BLaER1 (cell line): ENCODE measurements around the gene PRKCQ.
A peak's percentile ranks its signal among the peaks of the same experiment; 100 is the strongest.

Experiments used
- H3K27ac ChIP-seq: shearing (Covaris generic); formaldehyde crosslinking; 2 replicates; pipeline ENCODE4 v1.8.1; 2022
- H3K27me3 ChIP-seq: shearing (Covaris generic); formaldehyde crosslinking; 2 replicates; pipeline ENCODE4 v1.8.1; 2022
- H3K36me3 ChIP-seq: shearing (Covaris generic); formaldehyde crosslinking; 2 replicates; pipeline ENCODE4 v1.8.1; 2022
- H3K4me1 ChIP-seq: shearing (Covaris generic); formaldehyde crosslinking; 2 replicates; pipeline ENCODE4 v1.8.1; 2022
- H3K4me2 ChIP-seq: shearing (Covaris generic); formaldehyde crosslinking; 2 replicates; pipeline ENCODE4 v1.8.1; 2022
- H3K4me3 ChIP-seq: shearing (Covaris generic); formaldehyde crosslinking; 2 replicates; pipeline ENCODE4 v1.8.1; 2022
- H3K9ac ChIP-seq: shearing (Covaris generic); formaldehyde crosslinking; 2 replicates; pipeline ENCODE4 v1.8.1; 2022
- H3K9me3 ChIP-seq: shearing (Covaris generic); formaldehyde crosslinking; 2 replicates; pipeline ENCODE4 v1.8.1; 2022
- H4K20me1 ChIP-seq: shearing (Covaris generic); formaldehyde crosslinking; 2 replicates; pipeline ENCODE4 v1.8.1; 2022
- Cebpa-rat ChIP-seq: shearing (Covaris generic); IDR thresholded peaks from 2 replicates; pipeline ENCODE4 v1.8.1; 2022

The PRKCQ gene

GRCh38 chr10:6562221-6562620 lies 17.9 kb downstream of the PRKCQ start:
- no peaks in the 10 kb centered on the region for H3K27me3 ChIP-seq
- no peak for TF ChIP-seq Cebpa-rat
- H3K4me2 ChIP-seq: no peak overlapping the region

GRCh38 chr10:6561552-6561951 lies 18.5 kb downstream of the PRKCQ start:
- no peak for TF ChIP-seq Cebpa-rat
- Histone ChIP-seq H3K4me2 (no peak overlapping the region), H3K9me3 (no peaks in the 10 kb centered on the region), H3K27ac (no peak overlapping the region), H3K9ac (no peak overlapping the region), H3K27me3 (no peaks in the 10 kb centered on the region), H3K4me3 (no peak overlapping the region), H3K4me1 (peaks cover 14% of the 10 kb centered on the region; the same call in 1 of the 2 replicates), H4K20me1 (peaks cover 5% of the 10 kb centered on the region; the same call in 1 of the 2 replicates), H3K36me3 (0 out of 2 replicates have a peak, but pooled peaks cover 4% of the 10 kb centered on the region)

More at GRCh38 chr10:6562221-6562620, 17.9 kb downstream of the PRKCQ start:
- Histone ChIP-seq H3K4me1 (peaks cover 14% of the 10 kb centered on the region; the same call in 1 of the 2 replicates), H3K4me3 (no peak overlapping the region), H3K36me3 (0 out of 2 replicates have a peak, but pooled peaks cover 4% of the 10 kb centered on the region), H3K9ac (no peak overlapping the region), H3K9me3 (no peaks in the 10 kb centered on the region), H4K20me1 (peaks cover 5% of the 10 kb centered on the region; the same call in 1 of the 2 replicates), H3K27ac (no peak overlapping the region)

- no peaks in the 10 kb centered on the region for H3K27me3 ChIP-seq
- H3K9ac ChIP-seq: no peak overlapping the region
- no peaks in the 10 kb centered on the region; the same call in 1 of the 2 replicates for H3K9me3 ChIP-seq
- H4K20me1 ChIP-seq: no peaks in the 10 kb centered on the region
- H3K27ac ChIP-seq: no peak overlapping the region
- no peak overlapping the region for H3K4me2 ChIP-seq
- H3K36me3 ChIP-seq: no peaks in the 10 kb centered on the region
- no peak for TF ChIP-seq Cebpa-rat
- 0 out of 2 replicates have a peak, but pooled peaks cover 10% of the 10 kb centered on the region for H3K4me1 ChIP-seq
- H3K4me3 ChIP-seq: no peak overlapping the region
Observed at GRCh38 chr10:6558759-6559461, 21.2 kb downstream of the PRKCQ start.

GRCh38 chr10:6558272-6558671 lies 21.8 kb downstream of the PRKCQ start:
- H3K9me3 ChIP-seq: no peaks in the 10 kb centered on the region; the same call in 1 of the 2 replicates
- H3K9ac ChIP-seq: no peak overlapping the region
- H4K20me1 ChIP-seq: no peaks in the 10 kb centered on the region
- H3K27me3 ChIP-seq: no peaks in the 10 kb centered on the region
- no peaks in the 10 kb centered on the region for H3K36me3 ChIP-seq
- no peak for TF ChIP-seq Cebpa-rat
- H3K27ac ChIP-seq: no peak overlapping the region
- no peak overlapping the region for H3K4me2 ChIP-seq
- no peak overlapping the region for H3K4me3 ChIP-seq
- H3K4me1 ChIP-seq: 0 out of 2 replicates have a peak, but pooled peaks cover 4% of the 10 kb centered on the region

GRCh38 chr10:6553937-6554336 lies 26.1 kb downstream of the PRKCQ start:
- Histone ChIP-seq H3K4me3 (no peak overlapping the region), H4K20me1 (no peaks in the 10 kb centered on the region), H3K4me1 (no peaks in the 10 kb centered on the region), H3K36me3 (no peaks in the 10 kb centered on the region), H3K27ac (no peak overlapping the region), H3K27me3 (no peaks in the 10 kb centered on the region), H3K4me2 (no peak overlapping the region), H3K9ac (no peak overlapping the region), H3K9me3 (peaks cover 13% of the 10 kb centered on the region; the same call in 1 of the 2 replicates)
- TF ChIP-seq Cebpa-rat: no peak

GRCh38 chr10:6543431-6544005 lies 36.6 kb downstream of the PRKCQ start:
- Histone ChIP-seq H4K20me1 (no peaks in the 10 kb centered on the region), H3K4me2 (peak overlapping the region; percentile 90), H3K4me1 (peaks cover 40% of the 10 kb centered on the region), H3K4me3 (peak overlapping the region; percentile 53), H3K27me3 (no peaks in the 10 kb centered on the region), H3K9ac (peak overlapping the region; percentile 70), H3K9me3 (no peaks in the 10 kb centered on the region), H3K36me3 (no peaks in the 10 kb centered on the region), H3K27ac (peak overlapping the region; percentile 84)
- no peak for TF ChIP-seq Cebpa-rat

- H3K27me3 ChIP-seq: no peaks in the 10 kb centered on the region
- no peaks in the 10 kb centered on the region for H4K20me1 ChIP-seq
- no peak for TF ChIP-seq Cebpa-rat
- H3K9me3 ChIP-seq: no peaks in the 10 kb centered on the region
- H3K4me1 ChIP-seq: peaks cover 44% of the 10 kb centered on the region
- H3K4me2 ChIP-seq: peak overlapping the region; percentile 90
- peak overlapping the region; percentile 70 for H3K9ac ChIP-seq
- H3K27ac ChIP-seq: peak overlapping the region; percentile 84
- peak overlapping the region; percentile 53 for H3K4me3 ChIP-seq
- no peaks in the 10 kb centered on the region for H3K36me3 ChIP-seq
Observed at GRCh38 chr10:6542999-6543430, 37.1 kb downstream of the PRKCQ start.

GRCh38 chr10:6539833-6540232 lies 40.2 kb downstream of the PRKCQ start:
- H3K9ac ChIP-seq: no peak overlapping the region
- no peak overlapping the region for H3K4me2 ChIP-seq
- H3K4me3 ChIP-seq: no peak overlapping the region
- no peaks in the 10 kb centered on the region for H3K9me3 ChIP-seq
- H3K27ac ChIP-seq: no peak overlapping the region
- H4K20me1 ChIP-seq: no peaks in the 10 kb centered on the region
- no peak for TF ChIP-seq Cebpa-rat
- peaks cover 5% of the 10 kb centered on the region for H3K36me3 ChIP-seq
- H3K4me1 ChIP-seq: peaks cover 45% of the 10 kb centered on the region
- H3K27me3 ChIP-seq: no peaks in the 10 kb centered on the region

GRCh38 chr10:6537770-6538169 lies 42.3 kb downstream of the PRKCQ start:
- H3K4me2 ChIP-seq: peak overlapping the region; percentile 35
- H3K27me3 ChIP-seq: no peaks in the 10 kb centered on the region
- H3K9ac ChIP-seq: no peak overlapping the region
- peaks cover 24% of the 10 kb centered on the region for H3K4me1 ChIP-seq
- H3K4me3 ChIP-seq: no peak overlapping the region
- no peak overlapping the region for H3K27ac ChIP-seq
- TF ChIP-seq Cebpa-rat: no peak
- H3K9me3 ChIP-seq: no peaks in the 10 kb centered on the region
- H4K20me1 ChIP-seq: no peaks in the 10 kb centered on the region
- H3K36me3 ChIP-seq: peaks cover 5% of the 10 kb centered on the region

GRCh38 chr10:6536102-6536501 lies 44.0 kb downstream of the PRKCQ start:
- Histone ChIP-seq H3K4me1 (peaks cover 13% of the 10 kb centered on the region), H3K4me3 (no peak overlapping the region), H3K27me3 (no peaks in the 10 kb centered on the region), H3K36me3 (peaks cover 5% of the 10 kb centered on the region), H3K4me2 (no peak overlapping the region), H3K27ac (no peak overlapping the region), H3K9ac (no peak overlapping the region), H4K20me1 (no peaks in the 10 kb centered on the region), H3K9me3 (no peaks in the 10 kb centered on the region)
- TF ChIP-seq Cebpa-rat: no peak
